MM.1S (cell line): ENCODE data around the gene KLRC2.

Experiments
- EZH2 ChIP-seq: fragments of 300-600 bp; sonication (generic); optimal IDR thresholded peaks from 2 replicates; pipeline ENCODE3; 2017; ENCODE audit warnings: low read depth, mild to moderate bottlenecking, antibody characterized with exemption, low read length, mixed read lengths
- TF ChIP-seq, protein P1 (sequence below): fragments of 300-600 bp; sonication (generic); IDR thresholded peaks from 2 replicates; pipeline ENCODE4 v1.5.1; 2016; ENCODE audit warnings: antibody characterized with exemption, low read length, mixed read lengths

DNA sequence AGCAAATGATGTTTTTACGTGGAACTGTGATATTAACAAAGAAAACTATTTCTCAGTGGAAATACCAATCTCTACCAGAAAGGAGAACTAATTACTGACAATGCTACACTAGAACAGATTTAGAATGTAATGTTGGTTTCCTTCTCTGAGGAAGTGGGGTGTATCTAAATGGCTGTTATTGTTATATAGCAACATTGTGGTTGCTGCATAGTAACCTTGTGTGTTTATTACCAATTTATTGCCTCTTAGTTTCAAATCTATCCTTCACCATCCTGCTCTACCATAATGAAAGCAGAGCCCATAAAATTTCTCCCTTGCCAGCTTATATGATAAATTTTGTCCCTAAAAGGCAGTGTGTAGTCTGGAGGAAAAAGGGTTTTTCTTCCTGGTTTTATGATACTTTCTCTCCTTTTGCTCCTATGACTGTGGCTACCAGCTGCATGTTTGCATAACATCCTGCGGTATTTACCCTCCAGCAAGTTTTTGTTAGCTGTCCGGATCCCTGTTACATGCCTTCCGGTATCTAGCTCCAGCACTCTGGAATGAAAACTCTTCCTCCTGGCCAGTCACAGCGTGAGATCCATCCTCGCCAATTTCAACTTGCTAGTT is 40.3 kb downstream of the KLRC2 start:
- TF ChIP-seq, protein P1, sequence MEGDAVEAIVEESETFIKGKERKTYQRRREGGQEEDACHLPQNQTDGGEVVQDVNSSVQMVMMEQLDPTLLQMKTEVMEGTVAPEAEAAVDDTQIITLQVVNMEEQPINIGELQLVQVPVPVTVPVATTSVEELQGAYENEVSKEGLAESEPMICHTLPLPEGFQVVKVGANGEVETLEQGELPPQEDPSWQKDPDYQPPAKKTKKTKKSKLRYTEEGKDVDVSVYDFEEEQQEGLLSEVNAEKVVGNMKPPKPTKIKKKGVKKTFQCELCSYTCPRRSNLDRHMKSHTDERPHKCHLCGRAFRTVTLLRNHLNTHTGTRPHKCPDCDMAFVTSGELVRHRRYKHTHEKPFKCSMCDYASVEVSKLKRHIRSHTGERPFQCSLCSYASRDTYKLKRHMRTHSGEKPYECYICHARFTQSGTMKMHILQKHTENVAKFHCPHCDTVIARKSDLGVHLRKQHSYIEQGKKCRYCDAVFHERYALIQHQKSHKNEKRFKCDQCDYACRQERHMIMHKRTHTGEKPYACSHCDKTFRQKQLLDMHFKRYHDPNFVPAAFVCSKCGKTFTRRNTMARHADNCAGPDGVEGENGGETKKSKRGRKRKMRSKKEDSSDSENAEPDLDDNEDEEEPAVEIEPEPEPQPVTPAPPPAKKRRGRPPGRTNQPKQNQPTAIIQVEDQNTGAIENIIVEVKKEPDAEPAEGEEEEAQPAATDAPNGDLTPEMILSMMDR = no peak
- TF ChIP-seq EZH2 = no peak
